ENCODE results near the gene TRAF3.

The TRAF3 gene

DNA sequence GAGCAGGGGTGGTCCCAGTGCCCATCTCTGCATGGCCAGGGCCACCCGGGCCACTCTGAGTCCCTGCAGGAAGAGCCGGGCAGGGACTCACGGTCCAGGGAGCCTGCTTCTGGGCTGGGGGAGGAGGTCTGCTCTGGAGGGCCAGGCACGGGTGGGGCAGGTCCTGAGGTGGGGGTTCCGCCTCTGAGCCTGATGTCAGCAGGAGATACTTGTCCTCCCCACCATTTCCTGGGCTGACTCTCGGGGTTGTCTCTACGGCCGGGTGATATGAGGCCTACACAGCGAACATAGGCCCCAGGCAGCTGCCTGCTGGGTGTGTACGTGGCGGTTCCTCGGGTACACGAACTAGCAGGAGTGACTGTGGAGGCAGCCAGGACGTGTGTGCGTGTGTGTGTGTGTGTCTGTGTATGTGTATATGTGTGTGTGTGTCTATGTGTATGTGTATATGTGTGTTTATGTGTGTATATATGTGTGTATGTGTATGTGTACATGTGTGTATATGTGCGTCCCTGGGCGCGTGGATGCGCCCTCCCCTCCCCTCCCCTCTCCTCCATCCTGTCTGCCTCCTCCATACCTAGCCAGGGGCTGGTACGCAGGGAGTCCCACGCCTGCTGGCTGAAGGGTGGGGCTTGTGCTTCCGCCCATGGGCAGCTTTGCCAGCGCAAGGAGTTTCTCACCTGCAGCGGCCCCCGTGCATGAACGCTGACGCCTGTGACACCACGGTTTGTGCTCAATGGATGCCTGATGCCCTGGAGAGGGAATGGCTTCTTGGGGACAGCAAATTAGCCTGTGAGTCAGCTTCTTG is 30.4 kb upstream of the TRAF3 start:
- H3K27ac Mint-ChIP-seq, result no peak overlapping the region
- H3K4me1 Mint-ChIP-seq (ENCODE audit: low read depth), result no peaks in the 10 kb centered on the region
- H3K27me3 Mint-ChIP-seq, result no peaks in the 10 kb centered on the region
- H3K4me3 Mint-ChIP-seq, result no peak overlapping the region
- H3K9me3 Mint-ChIP-seq, result peaks cover 4% of the 10 kb centered on the region
- peaks cover 10% of the 10 kb centered on the region for H3K36me3 Mint-ChIP-seq (ENCODE audit: low read depth)

GRCh38 chr14:102748806-102749205 is 28.4 kb upstream of the TRAF3 start:
- H3K36me3 Mint-ChIP-seq (ENCODE audit: low read depth), result no peaks in the 10 kb centered on the region
- no peak overlapping the region for H3K4me3 Mint-ChIP-seq
- H3K9me3 Mint-ChIP-seq, result no peaks in the 10 kb centered on the region
- peaks cover 3% of the 10 kb centered on the region for H3K4me1 Mint-ChIP-seq (ENCODE audit: low read depth)
- no peaks in the 10 kb centered on the region for H3K27me3 Mint-ChIP-seq
- H3K27ac Mint-ChIP-seq, result no peak overlapping the region

GRCh38 chr14:102749393-102750305 is 27.6 kb upstream of the TRAF3 start:
- H3K36me3 Mint-ChIP-seq (ENCODE audit: low read depth), result no peaks in the 10 kb centered on the region
- H3K4me3 Mint-ChIP-seq, result no peak overlapping the region
- no peak overlapping the region for H3K27ac Mint-ChIP-seq
- peaks cover 11% of the 10 kb centered on the region for H3K4me1 Mint-ChIP-seq (ENCODE audit: low read depth)
- no peaks in the 10 kb centered on the region for H3K9me3 Mint-ChIP-seq
- H3K27me3 Mint-ChIP-seq, result no peaks in the 10 kb centered on the region

DNA sequence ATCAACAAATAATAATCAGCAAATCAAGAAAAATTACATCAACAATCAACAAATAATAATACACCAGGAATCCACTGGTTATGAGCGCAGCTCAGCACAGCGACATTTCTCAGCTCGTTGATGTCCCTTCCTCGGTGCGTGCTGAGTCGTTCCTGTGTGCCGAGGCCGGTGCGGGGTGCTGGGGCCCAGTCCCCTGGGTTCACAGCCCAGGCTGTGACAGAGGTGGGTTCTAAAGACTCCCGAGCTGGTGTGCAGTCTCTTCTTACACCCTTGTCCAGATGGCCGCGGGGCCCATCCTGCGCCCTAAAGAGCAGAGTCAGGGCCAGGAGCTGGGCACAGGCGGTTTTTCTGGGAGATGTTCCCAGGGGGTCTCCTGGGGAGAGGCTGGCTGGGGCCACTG is 26.9 kb upstream of the TRAF3 start:
- Mint-ChIP-seq H3K27me3 (no peaks in the 10 kb centered on the region), H3K9me3 (no peaks in the 10 kb centered on the region), H3K36me3 (ENCODE audit: low read depth) (no peaks in the 10 kb centered on the region), H3K4me1 (ENCODE audit: low read depth) (peaks cover 15% of the 10 kb centered on the region), H3K4me3 (no peak overlapping the region), H3K27ac (no peak overlapping the region)

GRCh38 chr14:102751088-102751487 is 26.2 kb upstream of the TRAF3 start:
- H3K4me3 Mint-ChIP-seq, result no peak overlapping the region
- H3K9me3 Mint-ChIP-seq, result no peaks in the 10 kb centered on the region
- H3K27ac Mint-ChIP-seq, result no peak overlapping the region
- H3K27me3 Mint-ChIP-seq, result no peaks in the 10 kb centered on the region
- H3K36me3 Mint-ChIP-seq (ENCODE audit: low read depth), result no peaks in the 10 kb centered on the region
- H3K4me1 Mint-ChIP-seq (ENCODE audit: low read depth), result peaks cover 15% of the 10 kb centered on the region

GRCh38 chr14:102752239-102752847 is 24.9 kb upstream of the TRAF3 start:
- no peak overlapping the region for H3K4me3 Mint-ChIP-seq
- peaks cover 15% of the 10 kb centered on the region for H3K4me1 Mint-ChIP-seq (ENCODE audit: low read depth)
- no peak overlapping the region for H3K27ac Mint-ChIP-seq

DNA sequence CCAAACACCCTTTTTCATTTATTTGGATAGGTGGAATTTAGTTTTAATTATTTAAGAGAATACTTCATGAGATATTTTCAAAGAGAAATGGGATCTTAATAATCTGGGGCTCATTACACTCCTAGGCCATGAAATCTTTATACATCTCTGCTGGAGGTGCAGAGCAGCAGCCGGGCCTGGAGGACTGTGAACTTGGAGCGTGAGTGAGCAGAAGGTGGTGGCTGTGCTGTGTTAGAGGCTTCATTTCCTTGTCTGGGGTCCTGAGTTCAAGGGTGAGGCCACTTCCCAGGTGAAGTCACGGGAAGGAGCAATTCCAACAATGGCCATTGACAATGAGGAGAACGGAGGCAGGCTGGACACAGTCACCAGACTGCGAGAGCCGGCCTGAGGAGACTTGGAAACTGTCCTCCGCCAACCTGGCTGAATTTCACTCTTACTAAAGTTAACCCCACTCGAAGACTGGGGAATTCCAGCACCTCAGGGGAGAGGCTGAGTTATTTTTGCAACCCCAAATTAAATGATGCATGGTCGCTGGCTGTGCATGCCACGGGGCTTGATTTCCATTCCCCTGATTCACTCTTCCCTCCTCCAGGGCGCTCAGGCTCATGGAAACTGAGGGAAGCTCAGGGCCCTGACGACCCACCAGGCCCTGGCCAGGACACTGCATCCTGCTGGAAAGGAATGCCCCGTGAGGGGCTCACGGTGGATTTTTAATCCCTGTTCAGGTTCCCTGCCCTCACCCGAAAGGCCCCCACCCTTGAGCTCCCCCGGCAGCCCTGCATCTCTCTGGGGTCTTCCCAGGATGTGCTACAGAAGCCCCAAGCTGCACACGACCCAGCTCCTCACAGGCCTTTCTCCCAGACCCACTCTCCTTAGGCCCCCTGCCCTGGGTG is 22.6 kb upstream of the TRAF3 start:
- Mint-ChIP-seq H3K27ac (peak overlapping the region; percentile 41), H3K36me3 (ENCODE audit: low read depth) (no peaks in the 10 kb centered on the region), H3K9me3 (no peaks in the 10 kb centered on the region), H3K4me3 (no peak overlapping the region), H3K4me1 (ENCODE audit: low read depth) (peaks cover 15% of the 10 kb centered on the region), H3K27me3 (no peaks in the 10 kb centered on the region)

More at GRCh38 chr14:102752239-102752847, 24.9 kb upstream of the TRAF3 start:
- Mint-ChIP-seq H3K27me3 (no peaks in the 10 kb centered on the region), H3K36me3 (ENCODE audit: low read depth) (no peaks in the 10 kb centered on the region), H3K9me3 (no peaks in the 10 kb centered on the region)

GRCh38 chr14:102757646-102758045 is 19.6 kb upstream of the TRAF3 start:
- Mint-ChIP-seq H3K4me3 (no peak overlapping the region), H3K4me1 (ENCODE audit: low read depth) (peaks cover 15% of the 10 kb centered on the region), H3K27me3 (peaks cover 3% of the 10 kb centered on the region), H3K27ac (no peak overlapping the region), H3K36me3 (ENCODE audit: low read depth) (no peaks in the 10 kb centered on the region), H3K9me3 (no peaks in the 10 kb centered on the region)

DNA sequence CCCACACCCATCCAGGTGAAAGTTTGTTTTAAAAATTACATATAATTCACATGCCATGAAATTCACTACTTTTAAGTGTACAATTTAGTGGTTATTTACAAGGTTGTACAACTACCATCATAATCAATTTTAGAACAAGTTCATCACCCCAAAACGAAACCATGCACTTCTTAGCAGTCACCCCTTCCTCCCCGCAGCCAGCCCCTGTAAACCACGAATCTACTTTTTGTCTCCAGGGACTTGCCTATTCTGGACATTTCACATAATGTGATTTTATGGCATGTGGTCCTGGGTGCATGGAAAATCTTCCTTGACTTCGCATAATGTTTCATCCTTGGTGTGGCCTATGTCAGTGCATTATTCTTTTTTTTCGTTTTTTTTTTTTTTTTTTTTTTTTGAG is 19.2 kb upstream of the TRAF3 start:
- H3K27ac Mint-ChIP-seq, result no peak overlapping the region
- H3K4me1 Mint-ChIP-seq (ENCODE audit: low read depth), result peaks cover 15% of the 10 kb centered on the region

DNA sequence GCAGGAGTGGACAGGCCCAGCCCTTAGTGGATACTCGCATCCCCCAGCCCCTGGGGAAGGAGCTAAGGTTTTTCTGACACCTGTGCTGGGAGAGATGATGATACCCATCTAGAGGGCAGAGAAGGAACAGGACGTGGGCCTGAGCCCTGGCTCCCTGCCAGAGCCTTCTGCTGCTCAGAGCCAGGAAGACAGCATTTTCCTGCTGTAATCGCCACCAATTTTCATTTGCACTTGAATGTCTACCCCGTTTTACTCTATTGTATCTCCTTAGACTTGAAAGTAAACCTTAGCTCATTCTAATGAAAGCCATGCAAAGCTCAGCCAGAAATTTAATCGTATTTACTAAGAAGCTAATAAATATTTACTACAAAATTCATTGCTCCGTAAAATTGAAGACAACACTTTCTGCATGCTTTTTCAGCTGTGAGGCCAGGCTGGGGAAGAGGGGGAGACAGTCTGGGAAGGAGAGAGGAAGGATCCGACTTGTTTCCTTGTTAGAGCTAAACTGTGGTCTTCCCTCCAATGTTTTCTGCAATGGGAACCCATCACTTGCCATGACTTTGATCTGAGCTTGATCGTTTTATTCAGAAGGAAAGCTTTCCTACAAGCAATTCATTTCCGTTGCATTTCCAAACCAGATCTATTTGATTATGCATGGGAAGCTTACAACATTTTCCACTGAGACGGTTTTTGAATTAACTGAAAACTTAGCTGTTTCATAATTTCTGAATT is 17.6 kb upstream of the TRAF3 start:
- H3K36me3 Mint-ChIP-seq (ENCODE audit: low read depth), result no peaks in the 10 kb centered on the region
- H3K4me3 Mint-ChIP-seq, result no peak overlapping the region
- H3K9me3 Mint-ChIP-seq, result no peaks in the 10 kb centered on the region
- peaks cover 8% of the 10 kb centered on the region for H3K4me1 Mint-ChIP-seq (ENCODE audit: low read depth)
- peaks cover 3% of the 10 kb centered on the region for H3K27me3 Mint-ChIP-seq
- H3K27ac Mint-ChIP-seq, result no peak overlapping the region

More for the DNA sequence above, 19.2 kb upstream of the TRAF3 start:
- no peak overlapping the region for H3K4me3 Mint-ChIP-seq
- peaks cover 3% of the 10 kb centered on the region for H3K27me3 Mint-ChIP-seq
- no peaks in the 10 kb centered on the region for H3K9me3 Mint-ChIP-seq
- H3K36me3 Mint-ChIP-seq (ENCODE audit: low read depth), result no peaks in the 10 kb centered on the region

GRCh38 chr14:102760496-102761193 is 16.6 kb upstream of the TRAF3 start:
- Mint-ChIP-seq H3K36me3 (ENCODE audit: low read depth) (no peaks in the 10 kb centered on the region), H3K4me1 (ENCODE audit: low read depth) (peaks cover 5% of the 10 kb centered on the region), H3K27ac (no peak overlapping the region), H3K27me3 (peaks cover 3% of the 10 kb centered on the region), H3K4me3 (no peak overlapping the region), H3K9me3 (no peaks in the 10 kb centered on the region)

GRCh38 chr14:102761206-102761605 is 16.0 kb upstream of the TRAF3 start:
- H3K36me3 Mint-ChIP-seq (ENCODE audit: low read depth), result no peaks in the 10 kb centered on the region

GRCh38 chr14:102764220-102764671 is 13.0 kb upstream of the TRAF3 start:
- H3K36me3 Mint-ChIP-seq (ENCODE audit: low read depth), result no peaks in the 10 kb centered on the region
- no peaks in the 10 kb centered on the region for H3K9me3 Mint-ChIP-seq
- no peak overlapping the region for H3K4me3 Mint-ChIP-seq
- H3K27ac Mint-ChIP-seq, result no peak overlapping the region
- peaks cover 3% of the 10 kb centered on the region for H3K27me3 Mint-ChIP-seq
- H3K4me1 Mint-ChIP-seq (ENCODE audit: low read depth), result peaks cover 16% of the 10 kb centered on the region

More at GRCh38 chr14:102761206-102761605, 16.0 kb upstream of the TRAF3 start:
- Mint-ChIP-seq H3K27me3 (peaks cover 3% of the 10 kb centered on the region), H3K27ac (no peak overlapping the region), H3K4me3 (no peak overlapping the region), H3K9me3 (no peaks in the 10 kb centered on the region), H3K4me1 (ENCODE audit: low read depth) (peaks cover 5% of the 10 kb centered on the region)

Data from stimulated activated naive CD8-positive, alpha-beta T cell treated with anti-CD3 and anti-CD28 coated beads, Interleukin-15, Interleukin-2, amounts not matched to agents 100 ng/mL and 50 ng/mL, for 24 hours (primary cell).